Neural progenitor cell (in vitro differentiated cells): Measurements from ENCODE around the gene PHOSPHO1.

ENCODE experiments used
- CTCF ChIP-seq: fragments of 200-600 bp; sonication (generic); IDR thresholded peaks from 2 replicates; pipeline ENCODE4 v1.5.1; 2017; ENCODE audit warnings: antibody characterized with exemption, mild to moderate bottlenecking
- EZH2 ChIP-seq: fragments of 200-600 bp; sonication (generic); IDR thresholded peaks from 2 replicates; pipeline ENCODE4 v1.6.1; 2017; ENCODE audit warnings: antibody characterized with exemption, mild to moderate bottlenecking, moderate library complexity
- EZH2phosphoT487 ChIP-seq: fragments of 200-600 bp; sonication (generic); IDR thresholded peaks from 2 replicates; pipeline ENCODE4 v1.6.1; 2017; ENCODE audit warnings: antibody characterized with exemption

GRCh38 chr17:49241040-49241439, 10.5 kb upstream of the PHOSPHO1 start:
- TF ChIP-seq EZH2 (no peak), CTCF (no peak), EZH2phosphoT487 (no peak)
